ENCODE measurements around the gene CDKL5.

The CDKL5 gene

DNA sequence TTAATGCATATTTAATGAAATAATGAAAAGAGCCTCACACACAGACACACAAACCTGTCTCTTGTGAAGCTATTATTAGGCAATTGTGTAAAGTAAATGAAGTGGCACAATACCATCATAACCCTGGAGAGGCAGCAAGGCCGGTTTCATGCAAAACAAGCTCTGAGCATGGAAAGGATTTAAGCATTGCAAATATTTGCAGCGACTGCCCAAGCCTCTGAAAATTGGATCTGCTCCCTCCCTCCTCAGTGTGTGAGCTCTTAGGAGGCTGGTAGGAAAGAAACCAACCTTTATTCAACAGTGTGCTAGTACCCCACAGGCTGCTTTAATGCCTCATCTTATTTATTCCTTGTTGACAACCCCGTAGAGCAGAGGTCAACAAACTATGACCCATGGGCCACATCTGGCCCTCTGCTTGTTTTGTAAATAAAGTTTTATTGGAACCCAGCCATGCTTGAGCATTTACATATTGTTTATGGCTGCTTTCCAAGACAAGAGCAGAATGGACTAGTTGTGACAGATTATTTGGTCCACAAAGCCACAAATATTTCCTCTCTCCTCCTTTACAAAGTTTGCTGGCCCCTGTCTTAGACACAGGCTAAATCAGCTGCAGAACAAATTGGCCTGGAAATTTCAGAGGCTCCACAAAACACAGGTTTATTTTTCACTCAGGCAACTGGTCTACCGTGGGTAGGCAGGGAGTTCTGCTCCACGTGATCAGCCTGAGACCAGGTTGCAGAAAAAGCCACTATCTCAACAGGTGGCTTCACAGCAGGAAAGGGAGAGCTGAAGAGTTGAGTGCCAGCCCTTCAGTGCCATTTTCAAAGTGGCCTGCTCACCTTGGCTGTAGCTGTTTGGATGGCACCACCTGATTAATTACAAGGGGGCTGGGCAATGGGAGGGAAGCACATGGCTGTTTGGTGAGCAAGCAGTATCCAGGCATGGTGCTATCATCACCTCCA lies 229.7 kb downstream of the CDKL5 start:
- DNase-seq = no peak

DNA sequence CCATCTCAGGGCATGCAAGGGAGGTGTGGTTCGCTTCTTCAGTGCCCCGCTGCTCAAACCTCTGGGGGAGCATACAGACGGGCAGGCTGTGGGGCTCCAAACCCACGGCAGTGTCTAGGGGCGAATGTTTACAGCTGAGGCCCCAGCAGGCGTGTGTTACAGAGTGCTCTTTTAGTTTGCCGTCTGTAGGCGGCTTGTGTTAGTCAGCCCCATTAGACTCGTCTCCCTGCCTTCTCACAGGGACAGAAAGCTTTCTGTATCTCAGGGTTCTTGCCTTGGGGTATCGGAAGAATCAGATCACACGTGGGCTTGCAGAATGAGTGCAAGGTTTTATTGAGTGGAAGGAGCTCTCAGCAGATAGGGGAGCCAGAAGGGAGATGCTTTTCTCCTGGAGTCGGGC lies 235.9 kb downstream of the CDKL5 start:
- DNase-seq = no peak

DNA sequence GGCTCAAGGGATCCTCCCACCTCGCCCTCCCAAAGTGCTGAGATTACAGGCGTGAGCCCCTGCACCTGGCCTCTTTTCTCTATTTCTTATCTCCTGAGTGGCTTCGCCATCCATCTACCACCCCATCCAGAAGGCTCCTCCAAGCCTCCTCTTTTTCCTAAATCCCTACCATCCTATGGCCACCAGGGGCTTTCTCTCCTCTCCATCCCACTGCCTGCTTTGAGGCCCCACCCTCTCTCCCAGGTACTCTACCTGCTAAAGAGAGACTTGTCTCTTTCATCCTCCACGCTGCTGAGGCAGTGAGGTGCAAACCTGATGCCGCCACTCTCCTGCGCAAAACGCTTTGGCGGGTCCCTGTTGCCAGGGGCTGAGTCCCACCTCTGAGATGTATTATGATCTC lies 239.5 kb downstream of the CDKL5 start:
- no peak for DNase-seq

DNA sequence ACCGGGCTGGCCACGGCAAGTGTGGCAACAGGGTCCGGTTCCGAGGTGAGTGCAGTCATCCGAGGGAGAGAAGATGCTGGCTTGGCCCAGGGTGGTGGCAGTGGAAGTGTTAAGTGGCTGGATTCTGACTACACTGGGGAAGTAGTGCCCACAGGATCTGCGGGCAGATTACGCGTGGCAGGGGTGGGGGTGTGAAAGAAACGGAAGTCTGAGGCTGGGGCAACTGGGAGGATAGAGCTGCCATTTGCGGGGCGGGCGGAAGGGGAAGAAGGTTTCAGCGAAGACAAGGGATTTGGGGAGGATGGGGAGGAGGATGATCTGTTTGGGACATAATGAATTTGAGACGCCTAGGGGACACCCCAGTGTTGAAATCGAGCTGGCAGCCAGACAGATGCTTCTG lies 241.2 kb downstream of the CDKL5 start:
- DNase-seq = no peak

DNA sequence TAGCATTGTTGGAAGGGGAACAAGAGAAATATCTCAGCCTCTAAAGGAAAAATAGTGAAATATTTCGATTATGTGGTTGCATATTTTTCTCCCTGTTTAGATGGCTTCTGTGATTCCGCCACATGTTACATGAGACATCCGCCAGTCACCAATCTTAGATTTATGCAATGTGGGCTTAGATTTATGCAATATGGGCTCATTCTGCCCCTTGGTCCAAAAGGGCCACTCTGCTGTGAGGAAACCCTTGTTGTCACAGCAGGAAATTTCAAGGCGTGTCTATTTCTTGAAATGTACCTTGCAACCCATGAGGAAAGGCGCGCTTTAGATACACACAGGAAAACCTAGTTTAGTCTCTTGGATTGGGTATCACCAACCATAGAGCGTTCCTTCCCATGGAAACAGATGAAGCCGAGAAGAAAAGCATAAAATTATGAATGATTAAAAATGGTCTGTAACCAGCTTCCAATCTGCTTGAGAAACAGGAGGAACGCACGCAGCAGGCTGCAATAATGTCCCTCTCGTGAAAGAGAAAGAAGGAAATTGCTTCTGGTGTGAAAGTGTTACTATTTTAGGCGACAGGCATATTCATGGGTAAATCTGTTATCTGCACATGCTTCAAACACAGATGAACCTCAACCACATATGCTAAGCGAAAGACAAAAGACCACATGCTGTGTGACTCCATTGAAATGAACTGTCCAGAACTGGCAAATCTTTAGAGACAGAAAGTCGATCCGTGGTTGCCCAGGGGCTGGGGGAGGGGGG lies 242.8 kb downstream of the CDKL5 start:
- no peak for DNase-seq

DNA sequence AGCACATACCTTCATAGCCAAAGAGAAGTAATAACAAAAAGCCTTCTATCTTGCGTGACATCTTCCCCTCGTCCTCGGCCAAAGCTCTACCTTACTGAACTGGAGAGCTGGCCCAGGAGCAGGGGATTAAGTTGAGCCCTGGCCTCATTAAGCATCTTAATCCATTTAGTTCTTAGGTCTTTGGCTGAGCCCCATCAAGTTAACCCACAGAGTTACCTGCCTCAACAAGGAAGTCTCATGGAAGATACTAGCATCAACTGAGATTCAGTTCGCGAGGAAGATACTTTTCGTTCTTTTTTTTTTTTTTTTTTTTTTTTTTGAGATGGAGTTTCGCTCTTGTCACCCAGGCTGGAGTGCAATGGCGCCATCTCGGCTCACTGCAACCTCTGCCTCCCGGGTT lies 246.6 kb downstream of the CDKL5 start, which contains the start of gene RS1:
Gene RS1 (minus strand): TSS at position 101 of the 400 bp plus-strand sequence. CDS start 40 bp downstream, at position 61.
- DNase-seq = no peak

DNA sequence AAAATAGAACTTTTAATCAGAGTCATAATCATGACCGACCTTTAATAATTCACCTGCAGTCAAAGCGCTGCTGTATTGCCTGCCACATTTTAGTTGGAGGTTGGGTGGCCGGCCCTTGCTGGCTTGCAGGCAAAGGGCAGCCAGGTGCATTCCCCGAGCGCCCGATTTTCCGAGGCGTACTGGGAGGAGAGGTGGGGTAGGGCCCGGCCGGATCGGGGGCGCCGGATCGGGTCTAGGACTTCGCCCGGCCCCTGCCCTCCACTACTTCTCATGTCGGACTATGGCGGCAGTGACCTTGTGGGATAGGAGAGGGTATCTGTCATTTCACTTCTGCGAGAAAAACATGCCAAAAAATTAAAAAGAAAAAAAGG lies 249.0 kb downstream of the CDKL5 start:
- DNase-seq = no peak

DNA sequence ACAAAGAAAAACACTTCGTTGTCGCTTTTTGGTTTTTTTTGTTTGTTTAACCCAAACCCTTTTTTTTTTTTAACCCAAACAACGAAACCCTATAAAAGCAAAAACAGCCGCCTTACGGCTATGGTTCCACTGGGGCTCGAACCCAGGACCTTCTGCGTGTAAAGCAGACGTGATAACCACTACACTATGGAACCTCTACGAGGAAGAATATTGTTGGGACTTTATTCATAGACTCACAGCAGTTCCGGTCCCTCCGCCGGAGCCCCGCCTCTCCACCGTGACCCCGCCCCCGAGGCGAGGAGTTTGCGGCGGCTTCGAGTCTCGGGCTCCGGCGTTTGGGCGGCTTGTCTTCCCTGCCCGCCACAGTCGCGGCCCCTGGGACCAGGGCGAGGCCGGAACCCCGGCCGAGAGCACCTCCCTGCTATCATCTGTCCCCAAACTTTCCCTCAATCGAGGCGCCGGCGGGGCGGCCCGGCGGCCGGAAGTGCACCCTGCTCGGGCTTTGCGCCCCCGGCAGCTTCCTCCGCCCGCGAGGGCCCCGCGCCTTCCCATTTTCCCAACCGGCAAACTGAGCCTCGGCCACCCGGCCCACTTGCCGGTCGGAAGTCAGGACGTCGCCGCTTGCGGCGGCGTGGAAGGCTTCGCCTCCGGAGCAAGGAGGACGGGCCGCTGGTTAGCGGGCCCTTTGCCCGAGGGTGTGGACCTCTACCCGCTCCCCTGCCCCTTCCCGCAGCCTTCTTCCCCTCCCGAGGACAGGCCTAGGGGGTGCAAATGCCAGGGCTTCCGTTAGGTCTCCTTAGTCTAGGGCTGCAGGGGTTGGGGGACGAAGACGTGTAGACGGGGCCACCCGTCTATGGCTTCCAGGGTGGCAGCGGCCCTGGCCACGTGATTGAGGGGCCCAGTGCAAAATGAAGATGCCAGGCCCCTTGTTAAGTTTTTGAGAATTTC lies 249.7 kb downstream of the CDKL5 start:
- DNase-seq = peak; percentile 13

DNA sequence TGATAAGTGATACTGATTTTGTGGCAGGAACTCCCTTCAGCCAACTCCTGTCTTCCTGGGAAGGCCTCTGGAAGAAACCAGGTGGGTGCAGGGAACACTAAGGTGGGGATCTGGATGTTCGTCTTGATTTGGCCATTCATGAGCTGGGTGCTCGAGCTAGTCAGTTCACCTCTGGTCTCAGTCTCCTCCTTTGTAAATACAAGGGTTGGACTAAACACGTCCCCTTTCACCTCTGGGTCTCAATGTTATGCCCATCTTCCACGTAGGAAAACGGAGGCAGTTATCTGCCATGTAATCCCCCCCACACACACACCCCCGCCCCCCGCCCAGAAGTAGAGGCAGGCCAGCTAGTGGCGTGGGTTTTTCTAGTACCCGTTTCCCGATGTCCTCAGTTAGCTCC lies 250.6 kb downstream of the CDKL5 start:
- no peak for DNase-seq

DNA sequence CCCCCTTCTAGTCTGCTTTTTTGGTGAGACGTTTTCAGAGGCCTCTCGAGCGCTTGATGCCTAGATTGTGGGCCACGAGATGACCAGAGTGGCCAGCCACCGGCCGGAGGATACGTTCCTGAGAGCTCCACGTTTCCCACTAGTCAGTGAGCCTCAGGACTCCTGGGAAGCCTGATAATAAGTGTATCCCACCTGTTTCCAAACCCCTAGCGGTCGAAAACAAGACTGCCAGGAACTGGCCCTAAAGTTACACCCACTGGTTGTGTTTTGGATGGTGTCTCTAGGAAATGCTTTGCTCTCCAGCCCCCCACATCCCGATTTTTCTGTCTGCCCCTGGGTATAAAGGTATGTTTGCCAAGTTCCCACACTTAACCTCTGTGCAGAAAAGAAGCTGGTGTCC lies 251.1 kb downstream of the CDKL5 start:
- no peak for DNase-seq

DNA sequence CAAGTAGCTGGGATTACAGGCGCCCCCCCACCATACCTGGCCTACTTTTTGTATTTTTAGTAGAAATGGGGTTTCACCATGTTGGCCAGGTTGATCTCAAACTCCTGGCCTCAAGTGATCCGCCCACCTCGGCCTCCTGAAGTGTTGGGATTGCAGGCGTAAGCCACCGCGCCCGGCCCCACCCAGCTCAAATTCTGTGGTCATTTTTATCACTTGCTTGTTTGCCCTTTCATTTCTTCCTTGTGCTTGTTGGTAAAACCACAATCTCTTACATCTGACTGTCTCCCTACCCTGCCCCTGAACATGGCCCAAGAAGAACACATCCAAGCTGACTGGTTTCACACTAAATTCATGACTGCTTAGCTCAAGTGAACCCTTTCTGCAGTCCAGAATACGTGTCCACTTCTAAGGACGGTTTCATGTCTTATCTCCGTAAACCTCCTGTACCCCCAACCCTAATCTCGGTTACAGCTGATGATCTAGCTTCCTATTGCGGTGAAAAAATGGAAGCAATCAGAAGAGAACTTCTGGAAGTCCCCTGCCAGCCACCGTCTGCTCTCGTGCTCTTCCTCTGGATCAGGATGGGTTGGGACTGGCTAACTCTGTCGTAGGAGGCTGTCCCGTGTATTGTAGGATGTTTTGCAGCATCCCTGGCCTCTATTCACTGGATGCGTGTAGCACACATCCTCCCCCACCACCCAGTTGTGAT lies 251.9 kb downstream of the CDKL5 start:
- DNase-seq = no peak

DNA sequence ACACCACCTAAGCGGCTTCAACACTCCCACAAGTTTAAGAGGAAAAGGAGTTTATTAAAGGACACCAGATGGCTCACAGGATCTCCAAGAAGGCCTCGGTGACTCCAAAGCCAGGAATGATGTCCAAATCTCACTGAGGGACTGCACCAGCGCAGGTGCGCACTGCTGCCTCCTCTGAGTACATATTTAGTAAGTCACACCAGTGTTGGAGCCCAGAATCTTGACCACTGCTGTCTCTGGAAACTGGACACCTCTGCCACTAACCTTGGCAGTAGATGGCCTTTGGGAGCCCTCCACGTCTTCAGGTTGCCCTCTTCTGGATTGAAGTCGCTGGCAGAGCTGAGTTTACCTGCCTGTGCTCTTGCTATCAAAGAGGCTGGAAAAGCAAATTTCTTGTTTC lies 256.6 kb downstream of the CDKL5 start:
- no peak for DNase-seq

DNA sequence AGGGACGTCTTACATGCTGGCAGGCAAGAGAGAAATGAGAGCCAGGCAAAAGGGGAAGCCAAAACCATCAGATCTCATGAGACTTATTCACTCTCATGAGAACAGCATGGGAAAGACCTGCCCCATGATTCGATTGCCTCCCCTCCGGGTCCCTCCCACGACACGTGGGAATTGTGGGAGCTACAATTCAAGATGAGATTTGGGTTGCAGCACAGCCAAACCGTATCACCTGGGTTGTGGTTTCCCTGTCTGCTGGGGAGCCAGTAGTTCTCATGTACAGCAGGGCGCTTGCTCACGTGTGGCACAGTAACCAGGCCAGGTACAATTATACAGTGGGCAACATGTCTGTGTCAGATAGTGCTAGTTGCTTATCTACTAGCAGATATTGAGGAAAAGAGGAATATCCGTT lies 257.6 kb downstream of the CDKL5 start:
- no peak for DNase-seq

DNA sequence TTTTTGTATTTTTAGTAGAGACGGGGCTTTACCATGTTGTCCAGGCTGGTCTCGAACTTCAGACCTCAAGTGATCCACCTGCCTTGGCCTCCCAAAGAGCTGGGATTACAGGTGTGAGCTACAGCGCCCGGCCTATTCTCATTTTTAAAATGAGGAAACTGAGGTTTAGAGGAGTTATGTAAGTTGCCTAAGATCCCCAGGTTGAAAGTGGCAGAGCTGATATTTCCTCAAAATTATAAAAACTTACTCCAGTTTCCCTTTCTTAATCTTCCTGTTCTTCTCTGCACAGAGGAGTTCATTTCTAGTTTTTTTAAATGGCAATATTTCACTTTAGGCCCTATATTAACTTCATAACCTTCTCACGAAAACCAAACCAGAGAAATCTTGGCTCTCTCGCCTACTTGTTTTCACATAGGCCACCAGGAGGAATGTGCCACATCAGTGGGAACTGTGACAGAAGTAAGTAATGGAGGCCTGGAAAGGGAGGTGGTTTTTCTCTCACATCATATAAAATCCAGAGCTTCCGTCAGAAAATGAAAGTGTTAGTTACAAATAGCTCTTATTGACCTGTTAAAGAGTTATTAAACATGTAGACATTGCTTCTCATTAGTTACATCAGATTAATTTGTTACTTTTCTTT lies 262.6 kb downstream of the CDKL5 start:
- DNase-seq = no peak

DNA sequence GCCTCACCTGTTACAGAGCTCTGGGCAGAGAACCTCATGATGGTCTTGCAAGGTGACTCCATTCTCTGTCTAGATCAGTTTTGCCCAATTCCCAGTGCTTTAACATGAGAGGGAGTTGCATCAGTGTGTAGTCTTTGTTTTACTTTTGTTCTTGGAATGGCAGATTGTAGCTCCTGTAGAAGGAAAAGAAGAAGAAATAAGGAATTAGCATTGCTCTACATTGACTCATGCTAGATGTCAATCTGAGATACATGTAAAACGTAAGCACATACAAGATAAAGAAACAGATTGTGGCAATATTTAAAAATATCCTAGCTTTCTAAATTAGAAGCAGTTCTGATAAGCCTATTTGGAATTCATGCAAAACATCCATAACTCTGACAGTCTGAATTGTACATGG lies 266.0 kb downstream of the CDKL5 start:
- DNase-seq = no peak

DNA sequence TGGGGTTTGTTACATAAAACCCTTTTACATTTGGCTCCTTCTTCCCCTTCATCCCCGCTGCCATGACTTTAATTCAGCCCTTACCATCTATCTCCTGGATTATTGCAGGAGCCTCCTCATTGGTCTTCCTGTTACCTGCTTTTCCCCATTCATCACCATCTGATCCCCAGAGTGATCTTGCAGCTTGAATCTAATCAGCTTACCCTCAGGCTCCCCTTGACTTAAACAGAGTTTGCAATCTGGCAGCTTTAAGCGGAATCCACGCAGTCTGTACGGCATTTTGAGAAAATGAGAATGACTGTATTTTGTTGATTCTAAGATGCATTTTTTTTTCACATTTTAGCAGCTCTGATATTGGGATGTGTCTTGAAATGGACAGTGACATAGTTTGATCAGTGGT lies 267.1 kb downstream of the CDKL5 start:
- DNase-seq = no peak

DNA sequence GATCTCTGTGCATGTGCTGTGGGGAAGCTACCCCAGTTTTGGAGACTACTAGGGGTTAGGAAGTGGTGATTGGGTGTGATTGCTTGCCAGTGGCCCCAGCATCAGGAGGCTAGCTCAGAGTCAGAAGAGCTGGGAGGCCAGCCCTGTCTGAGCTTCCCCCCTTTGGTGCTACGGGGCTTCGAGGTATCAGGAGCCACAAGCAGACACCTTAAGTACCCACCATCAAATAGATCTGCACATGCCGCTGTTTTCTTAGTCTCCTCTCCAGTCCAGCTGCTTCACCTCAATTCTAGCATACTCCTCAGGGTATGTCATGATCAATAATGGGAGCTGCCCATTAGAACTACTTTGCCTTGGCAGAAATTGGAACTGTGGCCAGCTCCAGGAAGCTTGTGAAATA lies 271.2 kb downstream of the CDKL5 start:
- DNase-seq = no peak

DNA sequence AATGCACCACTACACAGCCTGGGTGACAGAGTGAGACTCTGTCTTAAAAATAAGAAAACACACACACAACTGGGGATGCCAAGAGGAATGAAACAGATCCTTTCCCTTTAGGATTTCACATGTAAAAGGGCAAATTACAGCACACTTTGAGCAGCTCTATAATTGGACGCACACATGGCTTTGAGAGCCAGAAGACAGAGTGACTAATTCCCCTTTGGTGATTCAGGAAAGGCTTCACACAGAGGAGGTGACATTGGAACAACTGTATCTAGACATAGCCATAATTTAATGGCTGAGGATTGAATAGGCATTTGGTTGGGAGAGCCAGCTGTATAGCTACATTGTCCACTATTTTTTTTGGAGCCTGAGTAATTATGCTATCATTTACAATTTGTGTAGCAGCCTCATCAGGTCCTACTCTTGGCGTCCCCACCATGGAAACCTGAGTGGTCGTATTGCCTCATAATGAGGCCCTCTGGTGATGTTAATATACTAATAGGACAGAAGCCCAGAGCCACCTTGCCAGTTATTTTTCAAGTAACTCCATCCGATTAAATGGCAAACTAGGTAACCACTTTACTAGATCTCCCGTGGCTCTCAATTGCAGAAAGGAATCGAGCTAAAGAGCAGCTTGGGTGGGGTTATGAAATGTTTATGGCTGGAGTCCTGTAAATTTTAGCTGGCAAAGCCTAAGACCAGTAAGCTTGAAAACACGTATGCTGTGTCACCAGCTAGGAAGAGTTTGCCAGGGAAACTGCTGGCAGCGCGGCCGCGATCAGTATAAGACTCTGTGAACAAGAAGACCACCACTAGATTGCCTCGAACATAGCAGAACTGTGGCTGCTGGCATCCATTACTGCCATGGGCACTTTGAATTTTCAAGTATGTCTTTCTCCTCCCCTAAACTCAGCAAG lies 273.6 kb downstream of the CDKL5 start:
- DNase-seq = no peak

DNA sequence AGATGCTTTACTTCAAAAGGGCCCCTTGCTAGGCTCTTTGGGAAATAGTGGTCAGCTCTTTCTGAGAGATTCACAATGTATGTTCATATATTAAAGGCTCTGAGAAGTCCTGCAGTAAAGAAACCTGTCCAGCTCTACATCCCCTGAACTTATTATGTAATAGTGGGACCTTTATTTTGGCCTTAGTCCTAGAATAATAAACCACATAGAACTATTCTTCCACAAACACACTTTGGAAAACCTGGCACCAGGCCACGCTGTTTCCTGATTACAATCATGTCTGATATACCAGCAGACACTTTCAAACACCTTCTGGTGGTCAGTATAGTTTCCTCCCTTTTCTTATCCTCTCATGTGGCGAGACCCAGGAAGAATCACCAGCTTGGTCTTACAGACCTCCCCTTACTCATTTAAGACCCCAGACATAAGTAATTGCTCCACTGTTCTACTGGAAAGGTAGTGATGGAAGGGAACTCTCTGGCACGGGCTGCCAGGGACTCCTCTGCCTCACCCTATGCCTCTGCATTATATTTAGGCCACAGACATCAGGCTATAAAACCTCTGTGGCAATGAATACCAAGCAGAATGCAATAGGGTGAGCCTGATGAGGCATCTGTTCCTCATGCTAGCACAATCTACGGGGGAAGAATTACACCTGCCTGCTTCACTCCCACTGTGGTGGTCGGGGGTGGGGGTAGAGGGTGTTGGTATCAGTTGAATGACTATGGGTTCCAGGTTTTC lies 276.4 kb downstream of the CDKL5 start:
- no peak for DNase-seq
